GM18907 (cell line): ENCODE results near the gene RHOJ.
"Not testable (repeated sequence)": the region's sequence is repeated elsewhere in the genome, so short reads cannot be mapped to it uniquely, and the experiment has no call there.

ENCODE experiments used
- ATAC-seq: cut with Tn5 transposase; IDR thresholded peaks from one replicate; pipeline ENCODE4 v1.9.1; 2021; ENCODE audit warnings: mild to moderate bottlenecking, moderate library complexity; ENCODE audit not compliant: unreplicated experiment

RHOJ gene

GRCh38 chr14:63266106-63266505 is 61.9 kb downstream of the RHOJ start:
- ATAC-seq, result no peak

GRCh38 chr14:63267171-63267570 is 62.9 kb downstream of the RHOJ start:
- no peak for ATAC-seq

- ATAC-seq, result no peak
These were observed 64.5 kb downstream of the RHOJ start for GRCh38 chr14:63268771-63269170.

GRCh38 chr14:63269561-63270225 is 65.5 kb downstream of the RHOJ start:
- no peak for ATAC-seq

GRCh38 chr14:63273129-63273528 is 68.9 kb downstream of the RHOJ start:
- no peak for ATAC-seq

GRCh38 chr14:63273717-63274655 is 69.7 kb downstream of the RHOJ start:
- ATAC-seq, result no peak

- no peak for ATAC-seq
These were observed 71.4 kb downstream of the RHOJ start for GRCh38 chr14:63275611-63276010.

GRCh38 chr14:63276016-63276415 is 71.8 kb downstream of the RHOJ start:
- no peak for ATAC-seq

GRCh38 chr14:63276492-63277342 is 72.5 kb downstream of the RHOJ start:
- peak; percentile 68 for ATAC-seq

GRCh38 chr14:63277591-63278183 is 73.4 kb downstream of the RHOJ start:
- ATAC-seq, result no peak

GRCh38 chr14:63279933-63280332 is 75.7 kb downstream of the RHOJ start:
- not testable (repeated sequence) for ATAC-seq

- ATAC-seq, result no peak
These were observed 79.0 kb downstream of the RHOJ start for GRCh38 chr14:63282997-63283883.

GRCh38 chr14:63283884-63284248 is 79.6 kb downstream of the RHOJ start:
- no peak for ATAC-seq

GRCh38 chr14:63286071-63286470 is 81.8 kb downstream of the RHOJ start:
- ATAC-seq, result no peak

- ATAC-seq, result no peak
These were observed 83.6 kb downstream of the RHOJ start for GRCh38 chr14:63287666-63288483.

GRCh38 chr14:63288853-63289252 is 84.6 kb downstream of the RHOJ start:
- peak; percentile 59 for ATAC-seq

GRCh38 chr14:63290741-63291430 is 86.6 kb downstream of the RHOJ start:
- no peak for ATAC-seq

GRCh38 chr14:63292805-63293204 is 88.6 kb downstream of the RHOJ start:
- ATAC-seq, result no peak
